IPS-20b (cell line): ENCODE data around the gene FHOD3.

Experiments used
- H3K27ac ChIP-seq: one replicate; pipeline ENCODE4 v1.5.1; 2013; ENCODE audit warnings: low read length
- H3K27me3 ChIP-seq: 2 replicates; pipeline ENCODE4 v1.6.1; 2013; ENCODE audit warnings: mild to moderate bottlenecking, low read length, inconsistent platforms; ENCODE audit not compliant: insufficient read depth
- H3K36me3 ChIP-seq: 2 replicates; pipeline ENCODE4 v1.6.1; 2013; ENCODE audit warnings: low read depth, mild to moderate bottlenecking, inconsistent platforms, low read length, moderate library complexity; ENCODE audit not compliant: insufficient read depth
- H3K4me1 ChIP-seq: 2 replicates; pipeline ENCODE4 v1.6.1; 2013; ENCODE audit warnings: mild to moderate bottlenecking, control low read depth, inconsistent platforms, low read length, moderate library complexity; ENCODE audit not compliant: insufficient read depth
- H3K4me3 ChIP-seq: 2 replicates; pipeline ENCODE4 v1.5.1; 2013; ENCODE audit warnings: mild to moderate bottlenecking, low read length, inconsistent platforms
- H3K9ac ChIP-seq: 2 replicates; pipeline ENCODE4 v1.6.1; 2013; ENCODE audit warnings: low read depth, mild to moderate bottlenecking, inconsistent platforms, low read length, moderate library complexity
- H3K9me3 ChIP-seq: 2 replicates; pipeline ENCODE4 v1.6.1; 2013; ENCODE audit warnings: mild to moderate bottlenecking, low read depth, low read length, inconsistent platforms; ENCODE audit not compliant: insufficient read depth

Gene FHOD3

DNA sequence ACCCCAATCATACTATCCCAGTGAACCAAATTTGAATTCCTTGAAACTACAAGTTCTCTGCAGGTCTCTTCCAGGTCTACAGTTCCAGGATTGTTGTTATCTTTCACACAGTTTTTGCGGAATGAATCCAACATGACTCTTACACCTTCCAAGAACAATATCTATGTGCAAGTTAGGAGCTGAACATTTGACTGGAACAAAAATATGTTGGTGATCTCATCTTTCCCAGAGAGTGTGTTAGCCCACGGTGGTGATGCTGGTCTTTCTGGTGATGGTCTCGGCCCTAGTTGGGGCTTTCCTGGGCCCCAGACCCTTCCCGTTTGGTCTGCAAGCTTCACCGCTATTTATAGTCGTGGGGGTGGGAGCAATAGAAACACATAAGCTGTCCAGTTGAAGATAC, 357.6 kb downstream of the FHOD3 start:
- no peak overlapping the region for H3K9ac ChIP-seq
- H3K4me1 ChIP-seq = peaks cover 3% of the 10 kb centered on the region; the same call in 1 of the 2 replicates
- no peak overlapping the region for H3K27ac ChIP-seq
- no peak overlapping the region for H3K4me3 ChIP-seq
- no peaks in the 10 kb centered on the region for H3K27me3 ChIP-seq
- no peaks in the 10 kb centered on the region for H3K36me3 ChIP-seq
- no peaks in the 10 kb centered on the region for H3K9me3 ChIP-seq

DNA sequence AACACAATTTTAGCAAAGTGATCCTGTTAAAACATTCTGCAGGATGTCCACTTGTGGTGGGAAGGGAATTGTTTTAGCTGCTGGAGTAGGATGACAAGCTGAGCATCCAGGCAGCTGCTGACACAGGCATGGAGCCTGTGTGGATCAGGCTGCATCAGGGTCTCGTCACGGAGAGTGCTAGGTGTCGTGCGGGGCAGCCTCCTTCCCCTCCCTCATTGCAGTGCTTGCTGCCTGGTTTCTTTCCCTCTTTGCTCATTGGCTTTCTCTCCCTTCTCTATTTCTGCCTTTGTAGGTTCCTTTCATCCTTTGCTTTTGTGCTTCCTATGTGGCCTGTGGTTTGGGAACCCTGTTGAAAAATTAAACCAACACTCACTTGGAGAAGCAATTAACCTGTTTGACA, 358.4 kb downstream of the FHOD3 start:
- H3K4me1 ChIP-seq = no peaks in the 10 kb centered on the region
- H3K27me3 ChIP-seq = no peaks in the 10 kb centered on the region
- no peaks in the 10 kb centered on the region for H3K9me3 ChIP-seq
- H3K9ac ChIP-seq = no peak overlapping the region
- no peak overlapping the region for H3K27ac ChIP-seq
- H3K4me3 ChIP-seq = no peak overlapping the region
- no peaks in the 10 kb centered on the region for H3K36me3 ChIP-seq

DNA sequence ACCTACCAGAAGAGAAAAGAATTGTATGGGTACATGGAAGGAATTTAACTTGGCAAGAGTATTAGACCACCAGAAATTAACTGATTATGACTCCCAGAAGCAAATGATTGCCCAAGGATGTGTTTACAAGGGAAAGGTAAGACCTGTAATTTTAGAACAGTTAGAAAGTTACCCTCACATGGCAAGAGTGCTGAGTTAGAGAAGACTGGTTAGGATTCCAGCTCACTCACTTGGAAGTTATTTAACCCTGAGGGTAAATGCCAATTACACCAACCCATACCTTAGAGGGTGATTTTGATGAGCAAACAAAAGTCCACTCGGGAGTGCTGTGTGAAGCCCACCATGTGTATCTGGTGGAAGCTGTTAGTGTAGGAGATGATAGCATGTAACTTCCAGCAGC, 361.1 kb downstream of the FHOD3 start:
- Histone ChIP-seq H3K9me3 (no peaks in the 10 kb centered on the region), H3K27me3 (no peaks in the 10 kb centered on the region), H3K4me1 (no peaks in the 10 kb centered on the region), H3K4me3 (no peak overlapping the region), H3K27ac (no peak overlapping the region), H3K36me3 (no peaks in the 10 kb centered on the region), H3K9ac (no peak overlapping the region)

DNA sequence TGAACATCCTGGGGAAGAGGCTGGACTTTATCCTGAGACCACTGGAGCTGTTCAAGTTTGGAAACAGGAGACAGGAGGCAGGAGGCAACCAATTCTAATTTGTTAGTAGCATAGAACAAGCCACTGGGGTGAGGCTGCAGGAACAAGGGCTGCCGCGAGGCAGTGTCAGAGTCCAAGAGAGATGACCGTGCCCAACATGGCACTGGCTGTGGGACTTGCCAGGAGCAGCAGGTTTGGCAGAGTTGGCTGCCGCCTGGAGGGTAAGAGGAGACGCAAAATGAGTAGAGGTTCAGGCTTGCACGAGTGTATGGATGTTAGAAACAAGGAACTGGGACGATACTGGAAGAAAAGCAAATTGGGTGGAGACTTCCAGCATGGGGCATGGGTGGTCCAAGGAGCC, 362.8 kb downstream of the FHOD3 start:
- Histone ChIP-seq H3K36me3 (no peaks in the 10 kb centered on the region), H3K27me3 (no peaks in the 10 kb centered on the region), H3K27ac (no peak overlapping the region), H3K4me1 (no peaks in the 10 kb centered on the region), H3K9me3 (no peaks in the 10 kb centered on the region), H3K9ac (no peak overlapping the region), H3K4me3 (no peak overlapping the region)

DNA sequence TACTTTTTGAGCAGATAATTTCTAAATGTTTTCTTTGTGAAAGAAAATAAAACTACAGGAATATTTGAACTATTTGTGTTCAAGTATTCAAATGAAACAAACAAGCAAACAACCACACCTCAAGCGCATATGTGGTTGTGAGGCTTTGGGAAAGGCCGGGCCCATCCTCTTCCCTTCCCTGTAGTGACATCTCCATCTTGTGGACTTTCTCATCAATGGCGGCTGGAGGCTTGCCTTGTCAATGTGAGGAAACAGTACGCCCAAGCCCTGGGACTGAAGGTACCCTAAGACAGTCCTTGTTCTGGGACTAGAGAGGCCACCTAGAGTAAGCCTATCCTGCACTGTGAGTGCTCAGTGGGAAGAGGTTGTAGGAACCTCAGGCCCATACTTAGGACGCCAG, 364.5 kb downstream of the FHOD3 start:
- Histone ChIP-seq H3K4me3 (no peak overlapping the region), H3K4me1 (no peaks in the 10 kb centered on the region), H3K9ac (no peak overlapping the region), H3K27ac (no peak overlapping the region), H3K36me3 (no peaks in the 10 kb centered on the region), H3K27me3 (no peaks in the 10 kb centered on the region), H3K9me3 (no peaks in the 10 kb centered on the region)

DNA sequence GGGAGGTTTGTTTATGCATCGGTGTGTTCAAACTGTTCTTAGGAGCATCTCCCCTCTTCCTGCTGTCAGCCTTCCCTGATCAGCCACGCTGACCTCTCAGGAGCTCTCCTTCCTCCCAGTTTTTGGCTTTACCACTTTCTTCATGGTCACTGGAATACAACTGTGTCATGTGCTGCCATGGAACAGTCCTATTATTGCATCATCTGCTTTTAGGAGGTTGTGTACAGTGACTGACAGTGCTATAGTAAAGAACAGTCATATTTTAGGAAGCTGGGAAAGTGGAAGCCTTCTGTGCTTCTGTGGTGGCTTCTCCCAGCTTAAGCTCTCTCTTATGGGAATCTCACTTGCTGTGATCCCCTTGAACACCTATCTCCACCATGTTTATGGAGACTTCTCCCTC, 365.8 kb downstream of the FHOD3 start:
- Histone ChIP-seq H3K4me3 (no peak overlapping the region), H3K9ac (no peak overlapping the region), H3K4me1 (no peaks in the 10 kb centered on the region), H3K9me3 (no peaks in the 10 kb centered on the region), H3K27ac (no peak overlapping the region), H3K27me3 (no peaks in the 10 kb centered on the region), H3K36me3 (no peaks in the 10 kb centered on the region)

DNA sequence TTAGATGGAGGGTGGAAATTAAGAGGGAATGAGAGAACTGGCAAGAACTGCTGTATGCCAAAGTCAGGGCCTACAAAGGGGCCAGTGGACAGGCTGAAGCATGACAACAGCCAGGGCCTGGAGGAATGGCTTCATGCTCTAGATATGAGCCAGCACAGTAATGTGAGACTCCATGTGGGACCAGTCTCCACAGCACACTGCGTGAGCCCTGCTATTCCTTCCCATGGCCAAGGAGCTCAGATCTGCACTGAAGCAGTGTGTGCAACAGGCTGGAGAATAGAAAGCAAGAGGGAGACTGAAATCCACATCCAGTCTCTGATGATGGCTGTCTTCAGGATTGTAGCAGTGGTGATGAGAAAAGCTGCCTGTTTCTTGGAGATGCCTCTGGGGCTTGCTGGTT, 368.4 kb downstream of the FHOD3 start:
- Histone ChIP-seq H3K9ac (no peak overlapping the region), H3K27me3 (no peaks in the 10 kb centered on the region), H3K36me3 (no peaks in the 10 kb centered on the region), H3K27ac (no peak overlapping the region), H3K9me3 (no peaks in the 10 kb centered on the region), H3K4me3 (no peak overlapping the region), H3K4me1 (no peaks in the 10 kb centered on the region)

DNA sequence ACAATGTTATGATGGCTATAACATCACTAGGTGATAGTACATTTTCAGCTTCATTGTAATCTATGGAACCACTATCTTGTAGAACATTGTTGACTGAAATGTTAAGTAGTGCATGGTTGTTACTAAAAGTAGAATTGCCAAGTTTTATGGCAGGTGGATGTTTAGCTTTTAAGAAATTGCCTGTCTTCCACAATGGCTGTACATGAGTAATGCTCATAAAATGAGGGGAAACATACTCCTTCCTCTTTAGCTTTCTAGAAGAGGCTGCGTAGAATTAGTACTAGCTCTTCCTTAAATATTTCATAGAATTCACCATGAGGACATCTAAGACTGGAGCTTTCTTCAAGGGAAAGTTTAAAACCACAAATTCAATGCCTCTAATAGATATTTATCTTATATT, 370.3 kb downstream of the FHOD3 start:
- Histone ChIP-seq H3K36me3 (no peaks in the 10 kb centered on the region), H3K9ac (no peak overlapping the region), H3K4me1 (no peaks in the 10 kb centered on the region; the same call in 1 of the 2 replicates), H3K4me3 (no peak overlapping the region), H3K27ac (no peak overlapping the region), H3K27me3 (no peaks in the 10 kb centered on the region), H3K9me3 (no peaks in the 10 kb centered on the region)

DNA sequence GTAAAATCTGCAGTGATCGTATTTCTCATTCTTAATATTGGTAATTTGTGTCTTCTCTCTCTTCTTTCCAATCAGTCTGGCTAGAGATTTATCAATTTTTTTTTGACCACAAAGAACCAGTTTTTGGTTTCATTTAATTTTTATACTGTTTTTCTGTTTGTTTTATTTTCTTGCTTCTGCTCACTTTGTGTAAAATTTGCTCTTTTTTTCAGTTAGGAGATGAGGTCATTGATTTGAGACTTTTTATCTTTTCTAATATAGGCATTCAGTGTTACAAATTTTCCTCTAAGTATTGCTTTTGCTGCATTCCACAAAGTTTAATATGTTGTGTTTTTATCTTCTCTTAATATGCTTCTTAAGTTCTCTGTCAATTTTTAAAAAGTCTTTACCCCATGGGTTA, 370.8 kb downstream of the FHOD3 start:
- Histone ChIP-seq H3K4me3 (no peak overlapping the region), H3K27ac (no peak overlapping the region), H3K36me3 (no peaks in the 10 kb centered on the region), H3K27me3 (no peaks in the 10 kb centered on the region), H3K9me3 (no peaks in the 10 kb centered on the region), H3K4me1 (peaks cover 5% of the 10 kb centered on the region), H3K9ac (no peak overlapping the region)

DNA sequence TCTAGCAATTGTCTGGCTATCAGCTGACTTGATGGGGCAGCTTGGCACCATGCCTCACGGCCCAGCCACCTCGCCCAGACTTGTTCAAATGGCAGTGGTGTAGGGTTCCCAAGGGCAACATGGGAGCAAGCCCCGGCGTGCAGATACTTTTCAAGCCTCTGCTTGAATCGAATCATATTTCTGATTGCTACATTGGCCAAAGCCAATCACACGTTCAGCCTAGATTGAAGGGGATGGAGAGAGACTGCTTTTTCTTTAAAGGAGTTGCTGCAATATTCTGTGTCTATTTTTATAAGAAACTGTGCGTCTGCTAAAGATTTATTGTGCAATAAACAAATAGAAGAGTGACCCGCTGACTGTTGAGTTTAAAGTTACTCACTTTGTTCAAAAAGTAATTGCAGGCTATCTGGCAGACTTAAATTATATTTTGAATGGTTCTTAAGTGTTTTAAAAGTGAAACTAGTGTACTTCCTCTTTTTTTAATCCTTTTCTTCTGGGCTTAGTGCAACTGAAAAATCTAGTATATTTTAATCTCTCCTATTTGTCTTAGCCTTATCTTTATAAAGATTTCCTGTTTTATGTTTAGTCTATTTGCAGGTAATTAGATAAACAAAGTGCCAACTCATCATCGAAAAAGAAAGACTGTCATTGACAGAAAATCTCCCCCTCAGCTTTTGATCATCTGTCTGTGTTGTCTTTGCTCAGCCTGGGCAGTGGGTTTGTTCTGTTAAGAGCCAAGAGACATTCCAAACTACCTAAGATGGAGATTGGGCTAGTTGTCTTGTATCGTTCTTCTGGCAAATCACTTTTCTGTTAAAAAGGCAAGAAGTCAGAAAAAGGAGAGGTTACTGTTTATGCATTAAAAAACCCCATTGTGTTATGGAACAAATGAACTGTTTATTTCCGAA, 375.2 kb downstream of the FHOD3 start:
- no peak overlapping the region for H3K4me3 ChIP-seq
- H3K36me3 ChIP-seq = no peaks in the 10 kb centered on the region
- peak overlapping the region; percentile 42; the same call in 1 of the 2 replicates for H3K9ac ChIP-seq
- no peak overlapping the region for H3K27ac ChIP-seq
- H3K4me1 ChIP-seq = peaks cover 7% of the 10 kb centered on the region
- H3K9me3 ChIP-seq = peaks cover 17% of the 10 kb centered on the region
- H3K27me3 ChIP-seq = no peaks in the 10 kb centered on the region

DNA sequence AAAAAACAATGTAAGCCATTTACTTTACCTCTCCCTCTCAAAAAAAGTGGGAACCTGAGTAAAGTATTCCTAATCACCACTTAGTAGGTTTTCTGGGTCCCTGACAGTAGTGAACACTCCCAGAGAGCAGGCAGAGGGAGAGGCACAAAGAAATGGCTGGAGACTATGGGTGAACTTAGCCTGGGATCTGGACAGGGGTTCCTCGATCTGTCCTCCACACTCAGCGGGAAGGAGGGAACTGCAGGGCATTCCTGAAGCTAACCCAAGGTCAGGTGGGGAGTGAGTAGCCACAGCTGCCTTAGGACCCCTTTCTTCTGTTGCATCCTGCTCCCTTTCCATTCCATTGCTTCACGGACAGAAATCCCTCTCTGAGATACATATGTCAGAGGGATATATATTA, 375.9 kb downstream of the FHOD3 start:
- Histone ChIP-seq H3K4me3 (no peak overlapping the region), H3K36me3 (no peaks in the 10 kb centered on the region), H3K9me3 (peaks cover 17% of the 10 kb centered on the region), H3K27me3 (no peaks in the 10 kb centered on the region), H3K27ac (no peak overlapping the region), H3K4me1 (peaks cover 7% of the 10 kb centered on the region), H3K9ac (peak overlapping the region; percentile 42; the same call in 1 of the 2 replicates)

DNA sequence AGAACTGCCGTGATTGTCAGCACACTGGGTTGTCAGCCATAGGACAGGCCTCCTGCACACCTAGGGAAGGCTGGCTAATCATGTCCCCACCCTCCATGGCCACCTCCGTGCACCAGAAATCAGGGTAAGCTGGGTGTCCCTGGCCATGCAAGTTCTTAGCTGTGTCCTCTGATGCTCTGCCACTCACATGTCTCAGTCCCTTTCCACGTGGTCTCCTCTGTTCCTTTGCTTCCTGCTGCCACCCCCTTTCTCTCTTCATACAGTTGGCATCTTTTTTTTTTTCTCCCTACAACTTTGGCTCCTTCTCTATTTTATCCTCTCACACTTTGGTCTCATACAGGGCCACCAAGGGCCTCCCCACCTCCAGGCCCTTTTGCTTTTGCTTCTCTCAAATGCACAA, 377.6 kb downstream of the FHOD3 start:
- Histone ChIP-seq H3K36me3 (no peaks in the 10 kb centered on the region), H3K4me3 (no peak overlapping the region), H3K27me3 (no peaks in the 10 kb centered on the region), H3K9me3 (peaks cover 17% of the 10 kb centered on the region), H3K9ac (no peak overlapping the region), H3K4me1 (peaks cover 7% of the 10 kb centered on the region), H3K27ac (no peak overlapping the region)
